Prostate gland (tissue), 2 donors: Measurements from ENCODE around the gene PODXL2.

Experiments used
- POLR2AphosphoS5 ChIP-seq: sonication (generic); formaldehyde crosslinking; IDR thresholded peaks from one replicate; pipeline ENCODE4 v1.6.1; 2017; ENCODE audit warnings: antibody characterized with exemption
- TF ChIP-seq, protein P1 (sequence below), 4 experiments: fragments of 200-600 bp in 2 of 4; fragments of 450-650 bp in 2 of 4; sonication (generic) in 2 of 4; IDR thresholded peaks; 1 replicate in 3 of 4; 2 replicates in 1 of 4; pipeline ENCODE4 v1.5.1; 2016 to 2019; ENCODE audit warnings: antibody characterized with exemption in 4 of 4, mild to moderate bottlenecking in 2 of 4, moderate library complexity in 2 of 4

DNA sequence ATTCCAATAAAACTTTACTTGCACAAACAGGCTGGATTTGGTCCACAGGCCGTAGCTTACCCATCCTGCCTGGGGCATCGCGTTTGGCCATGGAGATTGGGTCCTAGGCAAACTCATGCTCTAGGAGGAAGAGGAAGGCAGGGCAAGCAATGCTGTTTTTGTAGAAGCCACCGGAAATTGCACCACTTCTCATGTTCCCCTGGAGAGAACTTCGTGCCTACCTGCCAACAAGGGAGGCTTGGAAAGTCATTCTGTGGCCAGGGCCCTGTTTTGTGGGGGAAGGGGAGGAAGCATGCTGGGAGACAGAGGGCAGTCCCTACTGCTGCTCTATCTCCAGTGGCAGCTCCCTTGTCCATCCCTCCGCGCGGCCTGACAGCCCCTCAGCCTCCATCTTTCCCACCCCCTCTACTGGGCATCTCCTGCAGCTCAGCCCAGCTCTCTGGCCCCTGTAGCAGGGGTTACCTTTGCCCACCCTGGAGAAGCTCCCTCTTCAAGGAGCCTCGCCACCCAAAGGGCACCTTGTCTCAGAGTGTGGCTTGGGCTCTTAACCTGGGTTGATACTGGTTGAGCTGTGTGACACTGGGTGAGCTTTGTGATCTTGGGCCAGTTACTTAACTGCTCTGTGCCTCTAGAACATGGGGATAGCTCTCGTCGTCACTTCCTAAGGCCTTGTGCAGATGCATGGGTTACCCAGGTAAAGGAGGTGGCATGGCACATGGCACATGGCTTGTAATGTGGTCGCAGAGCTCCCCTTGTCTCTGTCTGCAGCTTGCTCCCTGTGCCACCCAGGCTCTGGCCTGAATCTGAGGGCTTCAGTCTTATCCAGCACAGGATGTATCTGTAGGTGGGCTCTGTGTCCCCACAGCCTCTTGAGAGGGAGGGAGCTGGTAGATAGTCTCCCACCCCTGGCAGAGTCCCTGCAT is 49.9 kb downstream of the PODXL2 start:
- no peak for TF ChIP-seq POLR2AphosphoS5
- TF ChIP-seq, protein P1, sequence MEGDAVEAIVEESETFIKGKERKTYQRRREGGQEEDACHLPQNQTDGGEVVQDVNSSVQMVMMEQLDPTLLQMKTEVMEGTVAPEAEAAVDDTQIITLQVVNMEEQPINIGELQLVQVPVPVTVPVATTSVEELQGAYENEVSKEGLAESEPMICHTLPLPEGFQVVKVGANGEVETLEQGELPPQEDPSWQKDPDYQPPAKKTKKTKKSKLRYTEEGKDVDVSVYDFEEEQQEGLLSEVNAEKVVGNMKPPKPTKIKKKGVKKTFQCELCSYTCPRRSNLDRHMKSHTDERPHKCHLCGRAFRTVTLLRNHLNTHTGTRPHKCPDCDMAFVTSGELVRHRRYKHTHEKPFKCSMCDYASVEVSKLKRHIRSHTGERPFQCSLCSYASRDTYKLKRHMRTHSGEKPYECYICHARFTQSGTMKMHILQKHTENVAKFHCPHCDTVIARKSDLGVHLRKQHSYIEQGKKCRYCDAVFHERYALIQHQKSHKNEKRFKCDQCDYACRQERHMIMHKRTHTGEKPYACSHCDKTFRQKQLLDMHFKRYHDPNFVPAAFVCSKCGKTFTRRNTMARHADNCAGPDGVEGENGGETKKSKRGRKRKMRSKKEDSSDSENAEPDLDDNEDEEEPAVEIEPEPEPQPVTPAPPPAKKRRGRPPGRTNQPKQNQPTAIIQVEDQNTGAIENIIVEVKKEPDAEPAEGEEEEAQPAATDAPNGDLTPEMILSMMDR (IDR thresholded peaks at IDR 0.05): no peak
